K562 (cell line): ENCODE data around the gene LCN1. TPM values are rescaled to one million over a fixed set of nuclear protein-coding genes. Genes with fewer than 3 reads are reported as not detected.

Source experiments
- ATAC-seq: fragments of 200-7000 bp; cut with Tn5 transposase; 3 replicates; pipeline ENCODE4 v1.9.1; 2020; ENCODE audit warnings: moderate library complexity
- BruUV-seq: library from RNA; stranded (reverse); fragments of 400-500 nt; replicated peaks from 2 replicates; lab custom pipeline; 2021; lab: Mats Ljungman, UMichigan
- CTCF ChIA-PET: fragments of 300-600 bp; formaldehyde crosslinking; extraction: SDS; loops from one replicate; lab custom pipeline; 2021; ENCODE audit warnings: low intra/inter-chr PET ratio; lab: Yijun Ruan, JAX
- POLR2A ChIA-PET: fragments of 300-600, 350-650 bp; sonication (Branson Sonifier 250); formaldehyde crosslinking; extraction: SDS; loops from one replicate; lab custom pipeline; 2021; ENCODE audit warnings: antibody characterized with exemption, inconsistent platforms; lab: Yijun Ruan, JAX
- DNase-seq, 4 experiments: peaks; one replicate each; pipeline versions ENCODE4 v3.0.0 to v3.0.0-alpha.2; 2011 to 2018; ENCODE audit warnings: low spot score in 3 of 4, mixed read lengths in 3 of 4; ENCODE audit errors: extremely low read depth in 1 of 4
- FAIRE-seq: peaks from 2 replicates; lab custom pipeline; 2011; peaks lifted over from hg19 to GRCh38; lab: Jason Lieb, UNC
- H2AFZ ChIP-seq: 2 replicates; pipeline ENCODE4 v1.6.0; 2011; ENCODE audit warnings: low read depth, low read length, control low read depth, inconsistent platforms
- H3K27ac ChIP-seq: fragments of 200-600 bp; 3 replicates; pipeline ENCODE4 v1.8.0; 2011; ENCODE audit warnings: low read depth, mild to moderate bottlenecking, control low read depth, inconsistent platforms, low read length, moderate library complexity, mixed read lengths; ENCODE audit errors: extremely low read depth
- H3K27me3 ChIP-seq, 2 experiments: fragments of 300-600 bp in 1 of 2; 2 replicates in 1 of 2; 3 replicates in 1 of 2; pipeline versions ENCODE4 v1.6.0 to v1.8.0; 2011; ENCODE audit warnings: inconsistent platforms in 2 of 2, low read length in 2 of 2, mild to moderate bottlenecking in 1 of 2, mixed read lengths in 1 of 2, moderate library complexity in 1 of 2; ENCODE audit not compliant: control insufficient read depth in 2 of 2, insufficient read depth in 2 of 2
- H3K36me3 ChIP-seq: fragments of 300-600 bp; 3 replicates; pipeline ENCODE4 v1.8.0; 2011; ENCODE audit warnings: mild to moderate bottlenecking, low read length, inconsistent platforms; ENCODE audit not compliant: control insufficient read depth, insufficient read depth
- H3K4me1 ChIP-seq, 2 experiments: fragments of 200-600 bp in 1 of 2; replicated peaks in 1 of 2; 2 replicates in 1 of 2; 3 replicates in 1 of 2; pipeline versions ENCODE4 v1.5.1 to v1.8.0; 2011; ENCODE audit warnings: inconsistent platforms in 2 of 2, low read length in 2 of 2, mild to moderate bottlenecking in 1 of 2, mixed read lengths in 1 of 2, moderate library complexity in 1 of 2; ENCODE audit not compliant: control insufficient read depth in 2 of 2, insufficient read depth in 2 of 2
- H3K4me2 ChIP-seq: 2 replicates; pipeline ENCODE4 v1.6.1; 2011; ENCODE audit warnings: low read length, control low read depth, inconsistent platforms, mixed read lengths; ENCODE audit not compliant: insufficient read depth
- H3K4me3 ChIP-seq: fragments of 200-600 bp; sonication (generic), shearing (Covaris generic); 2 replicates; pipeline ENCODE4 v1.5.1; 2016; ENCODE audit warnings: control low read depth, inconsistent platforms
- H3K79me2 ChIP-seq: fragments of 200-600 bp; 3 replicates; pipeline ENCODE4 v1.8.0; 2011; ENCODE audit warnings: low read length, inconsistent platforms; ENCODE audit not compliant: control insufficient read depth, insufficient read depth
- H3K9ac ChIP-seq, 2 experiments: 2 replicates each; pipeline versions ENCODE4 v1.6.0 to v1.6.1; 2011; ENCODE audit warnings: low read depth in 2 of 2, low read length in 2 of 2, control low read depth in 1 of 2, inconsistent platforms in 1 of 2, mild to moderate bottlenecking in 1 of 2, mixed read lengths in 1 of 2; ENCODE audit not compliant: insufficient read depth in 1 of 2
- H3K9me1 ChIP-seq: one replicate; pipeline ENCODE4 v1.6.0; 2011; ENCODE audit warnings: inconsistent platforms, mild to moderate bottlenecking, low read length, moderate library complexity; ENCODE audit not compliant: control insufficient read depth, insufficient read depth
- H3K9me3 ChIP-seq: replicated peaks from 2 replicates; pipeline ENCODE4 v1.5.1; 2011; ENCODE audit warnings: low read depth, low read length, inconsistent platforms; ENCODE audit not compliant: control insufficient read depth, insufficient read depth
- H4K20me1 ChIP-seq: replicated peaks from 2 replicates; pipeline ENCODE4 v1.6.1; 2011; ENCODE audit warnings: low read length, inconsistent platforms, mixed read lengths; ENCODE audit not compliant: control insufficient read depth, insufficient read depth
- E2F4 ChIP-seq: sonication (generic); formaldehyde crosslinking; IDR thresholded peaks from 2 replicates; pipeline ENCODE4 v1.8.0; 2022; ENCODE audit warnings: mild to moderate bottlenecking, low read depth, missing genetic modification reagents
- ETV1 ChIP-seq: fragments of 450-650 bp; conservative IDR thresholded peaks from 2 replicates; pipeline ENCODE4 v1.6.1; 2016; ENCODE audit warnings: missing genetic modification characterization, control low read depth, low read depth, missing compliant biosample characterization
- GATA2 ChIP-seq: sonication (generic); formaldehyde crosslinking; IDR thresholded peaks from 2 replicates; pipeline ENCODE4 v1.4.0; 2020; ENCODE audit warnings: mild to moderate bottlenecking, missing genetic modification reagents
- JUNB ChIP-seq: fragments of 450-650 bp; formaldehyde crosslinking; conservative IDR thresholded peaks from 2 replicates; pipeline ENCODE4 v1.4.0; 2020; ENCODE audit warnings: mild to moderate bottlenecking
- JUND ChIP-seq, 2 experiments: IDR thresholded peaks; 2 replicates in 1 of 2; 3 replicates in 1 of 2; pipeline ENCODE4 v1.6.1; 2011; ENCODE audit warnings: borderline replicate concordance in 2 of 2, low read depth in 2 of 2, low read length in 2 of 2, improper control_type of control experiment in 1 of 2, missing biosample characterization in 1 of 2, missing genetic modification characterization in 1 of 2, missing genetic modification reagents in 1 of 2
- MAFK ChIP-seq: IDR thresholded peaks from 2 replicates; pipeline ENCODE4 v1.6.1; 2011; ENCODE audit warnings: low read length, improper control_type of control experiment
- MBD2 ChIP-seq: sonication (generic); IDR thresholded peaks from 2 replicates; pipeline ENCODE4 v1.6.1; 2016; ENCODE audit warnings: low read depth, borderline replicate concordance
- RUNX1 ChIP-seq: sonication (generic); IDR thresholded peaks from 2 replicates; pipeline ENCODE4 v1.6.1; 2016; ENCODE audit warnings: antibody characterized with exemption, low read depth
- SAFB ChIP-seq: fragments of 200-400 bp; formaldehyde crosslinking; IDR thresholded peaks from 2 replicates; pipeline ENCODE4 v1.6.1; 2017; ENCODE audit warnings: low read depth, low read length, borderline replicate concordance
- TEAD2 ChIP-seq: fragments of 450-650 bp; IDR thresholded peaks from 2 replicates; pipeline ENCODE4 v1.6.1; 2016; ENCODE audit warnings: missing genetic modification characterization, control low read depth, missing compliant biosample characterization
- USF2 ChIP-seq: sonication (generic); formaldehyde crosslinking; IDR thresholded peaks from 2 replicates; pipeline ENCODE4 v1.5.0; 2020; ENCODE audit warnings: missing genetic modification reagents
- ZBTB11 ChIP-seq, 3 experiments: fragments of 200-800 bp in 1 of 3; fragments of 250-450 bp in 1 of 3; fragments of 450-650 bp in 1 of 3; sonication (Bioruptor Pico) in 1 of 3; sonication (Bioruptor generic) in 1 of 3; formaldehyde crosslinking in 1 of 3; IDR thresholded peaks; 2 replicates each; pipeline versions ENCODE4 v1.6.1 to v1.8.0; 2016 to 2022; ENCODE audit warnings: mild to moderate bottlenecking in 2 of 3, missing genetic modification characterization in 2 of 3, missing compliant biosample characterization in 1 of 3, moderate library complexity in 1 of 3
- ZNF766 ChIP-seq: fragments of 200-800 bp; sonication (Bioruptor generic); conservative IDR thresholded peaks from 2 replicates; pipeline ENCODE4 v1.6.1; 2016; ENCODE audit warnings: missing genetic modification characterization, missing compliant biosample characterization
- WGBS: fragments of 100-300 bp; shearing (Covaris generic); methylation state at CpG from one replicate; pipeline ENCODE4 v1.1.6; 2016; ENCODE audit warnings: low coverage, mixed read lengths; ENCODE audit not compliant: insufficient coverage; ENCODE audit errors: missing lambda C conversion rate; 5-methylcytosine and 5-hydroxymethylcytosine counted together
- in situ Hi-C: fragments of 300-500 bp; cut with MboI; formaldehyde crosslinking; loops from 4 replicates; pipeline ENCODE4 v1.15.0; 2018; ENCODE audit warnings: inconsistent platforms, mixed read lengths
- intact Hi-C: fragments of 100-400 bp; cut with micrococcal nuclease; formaldehyde crosslinking; loops from 2 replicates; pipeline ENCODE4 v1.14.2; 2022
- polyA plus RNA-seq, 8 experiments: library from polyadenylated mRNA; depleted of rRNA in 4 of 8; stranded (reverse) in 5 of 8; unstranded in 3 of 8; fragments of >200 nt; fragmentation: Nextera tagmentation in 2 of 8; fragmentation: Illumina TruSeq in 1 of 8; extraction: Ambion mirVana in 2 of 8; extraction: Trizol in 1 of 8; gene quantifications; 2 replicates each; pipeline versions ENCODE4 v1.2.1 to v1.2.3, GENCODE V29; 2011 to 2014; ENCODE audit warnings: inconsistent platforms in 1 of 8, missing spikeins in 1 of 8
- total RNA-seq, 7 experiments: library from RNA; depleted of rRNA in 6 of 7; stranded (reverse); fragments of >200 nt in 6 of 7; fragmentation: Illumina TruSeq in 2 of 7; extraction: Trizol in 2 of 7; gene quantifications; 2 replicates each; pipeline versions ENCODE4 v1.2.1 to v1.2.3, GENCODE V29; 2011 to 2021; ENCODE audit warnings: low replicate concordance in 1 of 7

LCN1 gene
- total and polyA plus RNA-seq, 9 of the 15 experiments (the other 6 are each of a cell fraction or from before 2014, with no cell fraction given): not detected

DNA sequence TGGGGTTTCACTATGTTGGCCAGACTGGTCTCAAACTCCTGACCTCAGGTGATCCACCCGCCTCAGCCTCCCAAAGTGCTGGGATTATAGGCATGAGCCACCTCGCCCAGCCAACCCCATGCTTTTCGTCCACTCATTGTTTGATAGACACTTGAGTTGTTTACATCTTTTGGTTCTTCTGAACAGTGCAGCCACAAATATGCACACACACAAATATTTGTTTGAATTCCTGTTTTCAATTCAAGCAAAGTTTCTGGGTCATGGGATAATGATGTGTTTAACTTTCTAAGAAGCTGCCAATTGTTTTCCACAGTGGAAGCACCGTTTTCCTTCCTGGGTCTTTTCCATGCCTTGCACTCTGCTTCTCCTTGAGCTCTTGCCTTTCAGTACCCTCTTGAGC is 33.5 kb downstream of the LCN1 start:
- no peak overlapping the region for H3K4me2 ChIP-seq
- ChIA-PET CTCF (no interaction called here), POLR2A (no interaction called here)
- TF ChIP-seq SAFB: no peak
- TF ChIP-seq GATA2 (CRISPR knock-in tag): no peak
- no peak for TF ChIP-seq ZNF766 (CRISPR knock-in tag)
- no peak for TF ChIP-seq JUNB (CRISPR knock-in tag)
- TF ChIP-seq RUNX1: no peak
- TF ChIP-seq MBD2: no peak
- TF ChIP-seq TEAD2: no peak
- TF ChIP-seq USF2: no peak
- TF ChIP-seq ETV1 (tag): no peak
- no peak for TF ChIP-seq JUND (IDR thresholded peaks at IDR 0.05; ENCODE audit: borderline replicate concordance, low read depth, low read length)
- no peak for TF ChIP-seq JUND (tag; IDR thresholded peaks at IDR 0.05; ENCODE audit: borderline replicate concordance, low read depth, low read length)
- no peak for TF ChIP-seq E2F4 (CRISPR knock-in tag)
- TF ChIP-seq MAFK: no peak
- no peak for TF ChIP-seq ZBTB11 (CRISPR knock-in tag; IDR thresholded peaks at IDR 0.05)
- FAIRE-seq (no peak), ATAC-seq (no peak), DNase-seq (no peak)
- no peaks in the 10 kb centered on the region for H3K9me3 ChIP-seq
- 5% methylated on average over 4 of the region's 4 CpGs for WGBS
- H3K4me1 ChIP-seq: peaks cover 5 to 20% of the 10 kb centered on the region in 2 experiments; a peak in 3 of 5 replicates
- no peak overlapping the region for H3K27ac ChIP-seq
- in situ Hi-C loops (no loop called here), intact Hi-C loops (no loop called here)
- no TSS peak for BruUV-seq
- no peak overlapping the region for H2AFZ ChIP-seq
- H4K20me1 ChIP-seq: 0 out of 2 replicates have a peak, but pooled peaks cover 3% of the 10 kb centered on the region
- no peaks in the 10 kb centered on the region for H3K79me2 ChIP-seq
- no peaks in the 10 kb centered on the region for H3K9me1 ChIP-seq
- H3K27me3 ChIP-seq: peaks cover 21 to 52% of the 10 kb centered on the region in 2 experiments; a peak in 4 of 5 replicates
- H3K36me3 ChIP-seq: no peaks in the 10 kb centered on the region
- no peak overlapping the region for H3K4me3 ChIP-seq
- no peak overlapping the region for H3K9ac ChIP-seq
